ENCODE data around the gene DDX27.

The DDX27 gene

GRCh38 chr20:49275636-49276035 lies 56.4 kb downstream of the DDX27 start:
- FAIRE-seq (no peak), DNase-seq (ENCODE audit: extremely low spot score, insufficient read length, low read depth) (no peak)

GRCh38 chr20:49276161-49276960 lies 57.1 kb downstream of the DDX27 start:
- DNase-seq (ENCODE audit: extremely low spot score, insufficient read length, low read depth) (no peak), FAIRE-seq (peak; percentile 47)

DNA sequence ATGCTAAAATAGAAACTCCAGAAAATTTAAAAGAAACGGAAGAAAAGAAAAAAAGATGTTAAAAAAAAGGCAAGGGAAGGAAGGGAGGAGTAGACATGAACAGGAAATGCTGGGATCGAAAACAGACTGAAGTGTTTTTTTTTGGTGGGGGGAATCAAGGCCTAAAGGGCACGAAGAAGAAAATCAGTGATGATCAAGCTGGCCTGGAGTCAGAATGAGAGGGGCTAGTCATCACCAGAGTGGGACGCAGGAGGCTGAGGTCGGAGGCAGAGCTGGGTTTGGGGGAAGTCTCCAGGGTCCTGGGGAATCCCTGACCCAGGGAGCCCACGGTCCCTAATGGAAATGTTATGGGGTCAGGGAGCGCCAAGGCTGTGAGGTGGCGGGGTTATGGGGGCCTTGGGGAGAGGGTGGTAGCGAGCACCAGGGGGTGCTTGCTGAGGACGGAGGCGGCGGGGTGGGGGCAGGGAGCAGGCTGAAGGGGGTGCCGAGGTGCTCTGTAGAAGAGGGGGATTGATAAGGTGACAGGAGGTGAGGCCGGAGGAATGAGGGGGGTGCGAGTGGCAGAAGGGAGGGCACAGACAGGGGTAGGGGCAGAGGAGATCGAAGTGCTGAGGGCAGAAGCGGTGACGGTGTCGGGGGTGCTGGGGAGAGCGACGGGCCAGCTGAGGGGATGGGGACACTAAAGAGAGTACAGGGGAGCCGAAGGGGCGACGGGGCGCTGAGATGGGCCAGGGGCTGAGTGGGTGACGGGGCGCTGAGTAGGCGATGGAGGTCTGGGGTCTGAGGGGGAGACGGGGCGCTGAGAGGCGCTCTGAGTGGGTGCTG lies 58.0 kb downstream of the DDX27 start:
- peak; percentile 65 for FAIRE-seq
- DNase-seq (ENCODE audit: extremely low spot score, insufficient read length, low read depth): no peak

DNA sequence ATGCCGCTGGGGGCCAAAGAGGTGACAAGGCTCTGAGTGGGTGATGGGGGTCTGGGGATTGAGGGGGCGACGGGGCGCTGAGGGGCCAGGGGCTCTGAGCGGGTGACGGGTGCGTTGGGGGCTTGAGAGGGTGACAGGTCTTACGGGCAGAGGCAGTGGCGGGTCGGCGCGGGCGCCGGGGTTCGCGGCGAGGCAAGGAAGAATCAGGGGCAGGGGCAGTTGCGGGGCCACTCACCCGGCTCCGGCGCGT lies 58.5 kb downstream of the DDX27 start:
- DNase-seq (ENCODE audit: extremely low spot score, insufficient read length, low read depth) (no peak), FAIRE-seq (no peak)

DNA sequence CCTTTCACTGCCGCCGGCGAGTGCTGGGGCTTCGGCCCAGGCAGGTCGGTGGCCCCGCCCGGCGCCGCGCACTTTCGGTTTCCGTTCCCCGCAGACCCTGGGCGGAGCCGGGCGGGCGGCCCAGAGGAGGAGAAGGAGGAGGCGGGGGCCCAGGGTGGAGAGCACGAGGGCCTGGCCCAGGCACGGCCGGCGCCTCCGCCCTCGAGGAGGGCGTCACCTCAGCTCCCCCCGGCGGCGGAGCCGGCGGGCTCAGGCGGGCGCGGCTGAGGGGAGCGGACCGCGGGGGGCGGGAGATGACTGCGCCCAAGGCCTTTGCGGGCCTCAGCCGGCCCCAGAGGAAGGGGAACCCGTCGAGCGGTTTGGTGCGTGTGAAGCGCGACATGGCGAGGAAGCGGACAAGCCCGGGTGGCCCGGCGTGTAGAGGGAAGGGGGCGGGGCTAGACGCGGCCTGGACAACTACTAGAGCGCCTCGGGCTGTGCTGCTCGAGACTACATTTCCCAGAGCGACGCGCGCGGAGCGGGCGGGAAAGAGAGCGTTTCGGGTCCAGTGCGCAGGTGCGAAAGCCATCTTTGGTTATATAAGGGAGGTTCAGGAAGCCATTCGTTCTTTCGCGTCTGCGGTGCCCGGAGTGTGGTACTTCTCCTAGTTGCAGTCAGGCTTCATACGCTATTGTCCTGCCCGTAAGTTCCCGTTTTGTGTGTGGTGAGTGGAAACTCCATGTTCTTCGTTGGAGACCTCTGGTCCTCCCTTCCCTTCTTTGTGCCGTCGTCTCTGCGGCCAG lies 59.0 kb downstream of the DDX27 start, which contains the start of gene ZNFX1:
Gene ZNFX1 (minus strand): TSS at position 22 of the 782 bp plus-strand sequence. CDS start 2,218 bp downstream, outside the sequence.
- peak; percentile 95 for FAIRE-seq

GRCh38 chr20:49278818-49279676 lies 59.8 kb downstream of the DDX27 start:
- FAIRE-seq (peak; percentile 26), DNase-seq (ENCODE audit: extremely low spot score, insufficient read length, low read depth) (no peak)

More for the DNA sequence above, 59.0 kb downstream of the DDX27 start, which contains the start of gene ZNFX1:
- peak; percentile 89 for DNase-seq (ENCODE audit: extremely low spot score, insufficient read length, low read depth)

DNA sequence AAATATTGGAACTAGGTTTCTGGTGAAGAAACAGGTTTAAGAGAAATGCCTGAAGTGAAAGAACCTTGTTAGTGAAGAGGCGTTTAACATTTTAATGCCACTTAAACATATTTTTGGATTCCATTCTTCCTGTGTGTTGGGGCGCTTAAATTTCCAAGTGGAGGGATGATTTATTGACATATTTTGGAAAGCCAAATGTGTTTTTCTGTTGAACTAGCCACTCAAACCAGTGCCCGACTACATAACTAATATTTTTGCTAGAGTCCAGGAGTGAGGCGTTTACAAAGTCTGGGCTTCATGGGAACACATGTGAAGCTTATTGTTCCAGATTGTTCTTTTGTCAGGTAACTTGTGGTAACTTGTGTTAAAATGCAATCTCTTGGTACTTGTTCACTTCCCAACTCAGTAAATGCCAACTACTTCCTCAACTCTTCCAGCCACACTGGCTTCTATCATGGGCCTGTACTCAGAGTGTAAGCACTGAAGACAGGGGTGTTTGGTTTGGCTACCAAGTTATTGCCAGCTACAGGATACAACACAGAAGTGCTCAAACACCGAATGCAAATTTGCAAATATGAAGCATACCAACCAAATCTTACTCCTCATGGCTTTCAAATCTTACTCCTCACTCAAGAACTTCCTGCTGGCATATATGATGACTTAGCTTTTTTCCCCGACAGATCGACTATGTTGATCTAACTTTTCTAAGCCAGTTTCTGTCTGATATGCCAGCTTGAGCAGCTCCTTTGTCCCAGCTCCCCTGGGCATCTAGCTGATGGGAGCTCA lies 60.7 kb downstream of the DDX27 start:
- no peak for DNase-seq (ENCODE audit: extremely low spot score, insufficient read length, low read depth)
- no peak for FAIRE-seq

GRCh38 chr20:49280463-49281058 lies 61.3 kb downstream of the DDX27 start:
- FAIRE-seq (no peak), DNase-seq (ENCODE audit: extremely low spot score, insufficient read length, low read depth) (no peak)

- FAIRE-seq (peak; percentile 57), DNase-seq (ENCODE audit: extremely low spot score, insufficient read length, low read depth) (no peak)
Measured at GRCh38 chr20:49281059-49281912, 62.1 kb downstream of the DDX27 start.

- DNase-seq (ENCODE audit: extremely low spot score, insufficient read length, low read depth): no peak
- FAIRE-seq: no peak
Measured at GRCh38 chr20:49281913-49282467, 62.8 kb downstream of the DDX27 start.

DNA sequence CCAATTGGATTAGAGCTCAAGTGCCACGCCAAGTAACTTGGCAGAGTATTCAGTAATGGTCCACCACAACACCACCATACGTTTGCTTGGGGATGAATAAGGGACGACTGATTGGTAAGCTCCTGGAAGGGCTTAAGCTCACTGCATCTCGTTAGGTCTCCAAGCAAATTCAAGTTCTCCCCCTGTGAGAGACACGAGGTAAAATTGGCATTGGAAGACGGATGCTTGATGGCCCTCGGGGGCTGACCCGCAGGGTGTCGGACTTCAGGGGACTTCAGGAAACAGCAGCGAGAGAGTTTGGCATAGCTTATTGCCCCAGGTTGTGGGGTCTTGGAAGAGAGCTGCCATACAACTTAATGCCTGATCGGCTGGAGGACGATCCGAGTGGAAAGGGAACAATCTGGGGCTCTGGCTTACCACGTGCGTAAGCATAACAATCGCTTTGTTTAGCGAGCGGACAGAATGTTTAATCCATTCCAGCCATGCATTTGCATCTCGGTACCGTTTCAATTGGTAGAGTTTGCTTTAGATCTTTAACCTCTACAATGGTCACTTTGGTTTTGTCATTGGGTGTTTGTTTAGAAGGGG lies 63.5 kb downstream of the DDX27 start:
- DNase-seq (ENCODE audit: extremely low spot score, insufficient read length, low read depth): no peak
- no peak for FAIRE-seq

GRCh38 chr20:49283176-49283702 lies 64.0 kb downstream of the DDX27 start:
- DNase-seq (ENCODE audit: extremely low spot score, insufficient read length, low read depth) (no peak), FAIRE-seq (no peak)

DNA sequence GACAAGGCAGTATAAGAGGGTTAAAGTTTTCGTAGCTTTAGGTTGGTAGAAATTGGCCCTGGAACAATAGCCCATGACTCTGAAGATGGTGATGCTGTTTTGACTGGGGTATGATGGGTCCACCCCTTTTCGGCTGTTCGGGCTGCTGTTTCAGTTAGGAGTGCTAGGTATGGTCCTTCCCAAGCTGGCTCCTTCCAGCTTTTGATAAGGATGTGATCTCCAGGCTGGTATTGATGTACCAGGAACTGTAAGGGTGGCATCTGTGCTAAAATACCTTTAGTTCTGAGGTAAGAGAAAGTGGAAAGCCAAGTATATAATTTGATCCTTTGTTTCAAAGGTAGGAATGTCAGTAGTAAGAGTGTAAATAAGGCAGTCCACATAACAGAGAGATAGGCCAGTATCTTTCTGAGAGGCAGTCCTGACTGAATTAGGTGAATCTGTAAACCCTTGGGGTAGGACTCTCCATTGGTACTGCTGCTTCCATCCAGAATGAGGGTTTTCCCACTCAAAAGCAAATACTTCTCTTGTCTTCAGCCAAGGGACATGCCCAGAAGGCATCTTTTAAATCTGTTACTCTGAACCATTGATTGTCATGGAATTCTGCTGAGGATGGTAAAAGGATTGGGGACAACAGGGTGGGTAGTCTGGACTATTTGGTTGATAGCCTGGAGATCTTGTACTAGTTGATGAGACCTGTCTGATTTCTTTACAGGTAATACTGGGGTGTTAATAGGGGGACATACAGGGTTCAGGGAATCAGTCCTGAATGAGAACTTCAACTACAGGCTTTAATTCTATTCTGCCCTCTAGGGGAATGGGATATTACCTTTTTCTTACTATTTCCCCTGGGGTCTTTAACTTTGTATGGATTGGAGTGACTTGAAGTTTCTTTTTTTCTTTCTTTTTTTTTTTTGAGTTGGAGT lies 64.7 kb downstream of the DDX27 start:
- FAIRE-seq (no peak), DNase-seq (ENCODE audit: extremely low spot score, insufficient read length, low read depth) (no peak)

DNA sequence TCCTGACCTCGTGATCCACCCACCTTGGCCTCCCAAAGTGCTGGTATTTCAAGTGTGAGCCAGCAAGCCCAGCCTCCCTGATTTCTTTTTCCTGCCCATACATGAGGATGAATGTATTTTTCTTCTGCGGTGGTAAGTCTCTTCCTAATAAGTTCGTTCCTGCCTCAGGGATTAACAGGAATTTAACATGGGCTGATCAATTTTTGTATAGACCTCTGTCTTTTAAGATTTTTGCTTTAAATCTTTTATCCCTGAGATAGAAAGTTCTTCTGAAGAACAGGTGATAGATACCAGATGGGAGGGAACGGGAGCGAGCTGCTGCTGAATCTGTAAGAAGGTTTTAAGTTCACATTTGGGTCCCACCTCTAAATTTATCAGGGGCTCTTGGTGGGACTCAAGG lies 65.6 kb downstream of the DDX27 start:
- no peak for FAIRE-seq

GRCh38 chr20:49285233-49285668 lies 66.0 kb downstream of the DDX27 start:
- no peak for DNase-seq (ENCODE audit: extremely low spot score, insufficient read length, low read depth)
- FAIRE-seq: no peak

More for the DNA sequence above, 65.6 kb downstream of the DDX27 start:
- no peak for DNase-seq (ENCODE audit: extremely low spot score, insufficient read length, low read depth)
